NCI-H345 (cell line): ENCODE results near the gene ADPRS.

Experiments
- DNase-seq: peaks from one replicate; lab custom pipeline; 2025; lab: John Stamatoyannopoulos, UW

Gene ADPRS

GRCh38 chr1:36108314-36108713 lies 19.6 kb downstream of the ADPRS start:
- DNase-seq, result no peak

- DNase-seq, result no peak
Observed at GRCh38 chr1:36109041-36109679, 20.5 kb downstream of the ADPRS start.

- DNase-seq, result no peak
Observed at GRCh38 chr1:36111151-36111550, 22.5 kb downstream of the ADPRS start.

GRCh38 chr1:36112823-36113222 lies 24.1 kb downstream of the ADPRS start:
- no peak for DNase-seq

GRCh38 chr1:36114371-36114770 lies 25.7 kb downstream of the ADPRS start:
- DNase-seq, result no peak

- DNase-seq, result no peak
Observed at GRCh38 chr1:36115200-36115669, 26.5 kb downstream of the ADPRS start.

GRCh38 chr1:36115931-36116330 lies 27.2 kb downstream of the ADPRS start:
- DNase-seq, result no peak

- DNase-seq, result no peak
Observed at GRCh38 chr1:36116901-36117300, 28.2 kb downstream of the ADPRS start.

GRCh38 chr1:36118447-36119204 lies 29.9 kb downstream of the ADPRS start:
- DNase-seq, result no peak

GRCh38 chr1:36119456-36119855 lies 30.8 kb downstream of the ADPRS start:
- no peak for DNase-seq

- no peak for DNase-seq
Observed at GRCh38 chr1:36122062-36123030, 33.7 kb downstream of the ADPRS start.

- no peak for DNase-seq
Observed at GRCh38 chr1:36123356-36123755, 34.7 kb downstream of the ADPRS start.

GRCh38 chr1:36124404-36125128 lies 35.9 kb downstream of the ADPRS start:
- DNase-seq, result no peak

GRCh38 chr1:36125129-36125991 lies 36.7 kb downstream of the ADPRS start, which contains the start of gene COL8A2:
COL8A2 (minus strand) TSS chr1:36125222; CDS start chr1:36100242, 24,980 bp downstream.
- DNase-seq, result no peak

- DNase-seq, result no peak
Observed at GRCh38 chr1:36126005-36126716, 37.5 kb downstream of the ADPRS start.

GRCh38 chr1:36126797-36127500 lies 38.3 kb downstream of the ADPRS start:
- no peak for DNase-seq

GRCh38 chr1:36128126-36128904 lies 39.6 kb downstream of the ADPRS start:
- no peak for DNase-seq

- DNase-seq, result no peak
Observed at GRCh38 chr1:36128905-36129206, 40.2 kb downstream of the ADPRS start.

GRCh38 chr1:36132029-36132428 lies 43.3 kb downstream of the ADPRS start:
- DNase-seq, result no peak
